Esophagus mucosa (tissue), 1 donor: Measurements from ENCODE around the gene LIPM. TPM values are rescaled to one million over a fixed set of nuclear protein-coding genes. Genes with fewer than 3 reads are reported as not detected.
"Not testable (repeated sequence)": the region's sequence is repeated elsewhere in the genome, so short reads cannot be mapped to it uniquely, and the experiment has no call there.

Source experiments
- ATAC-seq: fragments of 200-7000 bp; cut with Tn5 transposase; one replicate; pipeline ENCODE4 v1.9.1; 2020
- total RNA-seq: library from RNA; stranded (reverse); gene quantifications from one replicate; pipeline ENCODE4 v1.2.4, GENCODE V29; 2023
- donor health status: DM: yes; HTN: yes; CAD: no.

The LIPM gene
- total RNA-seq, 1 donor from 2014 or later, result not detected

DNA sequence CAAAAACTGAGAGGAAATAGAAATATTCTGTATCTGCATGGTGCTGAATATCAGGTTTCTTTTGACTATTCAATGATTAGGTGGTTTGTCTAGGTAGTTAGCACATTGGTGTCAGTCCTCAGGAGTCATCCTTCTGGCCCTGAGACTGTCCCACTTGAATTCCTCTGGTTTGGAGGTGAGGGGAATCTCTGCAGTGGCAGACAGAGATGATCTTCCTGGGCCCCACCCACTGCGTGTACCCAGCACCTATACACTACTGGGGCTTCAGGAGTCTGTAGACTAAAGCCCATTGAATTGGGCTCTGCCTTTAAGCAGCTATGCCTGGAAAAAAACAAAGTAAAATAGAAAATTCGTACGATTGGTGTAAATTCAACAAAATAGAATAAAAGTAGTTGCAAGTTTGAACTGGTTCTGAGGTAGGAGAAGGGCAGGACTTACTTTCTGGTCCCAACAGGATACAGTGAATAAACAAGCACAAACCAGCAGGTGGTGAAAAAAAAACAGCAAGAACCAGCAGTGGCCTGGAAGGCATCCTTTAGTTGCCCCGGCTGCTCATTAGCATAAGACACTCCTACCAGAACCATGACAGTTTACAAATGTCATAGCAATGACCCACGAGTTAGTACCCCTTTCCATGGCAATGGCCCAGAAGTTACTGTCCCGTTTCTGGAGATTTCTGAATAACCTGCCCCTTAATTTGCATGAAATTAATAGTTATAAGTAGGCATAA, 1.7 kb downstream of the LIPM start:
- ATAC-seq, result no peak

DNA sequence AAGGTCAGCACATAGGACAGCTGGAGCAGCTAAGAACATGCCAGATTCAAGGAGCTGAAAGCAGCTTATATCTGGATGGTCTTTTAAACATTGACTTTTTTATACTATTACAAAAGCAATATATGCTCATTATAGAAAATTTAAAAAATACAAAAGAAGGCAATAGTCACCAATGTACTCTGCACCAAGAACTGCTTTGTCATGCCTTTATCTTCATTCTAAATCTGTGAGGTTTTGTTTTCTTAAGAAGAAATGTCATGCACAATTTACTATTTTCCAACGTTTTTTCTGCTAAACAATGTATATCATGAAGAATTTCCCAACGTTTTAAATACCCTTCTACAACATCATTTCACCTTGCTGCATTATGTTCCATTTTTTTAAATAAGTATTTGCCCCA, 2.8 kb downstream of the LIPM start:
- ATAC-seq, result no peak

DNA sequence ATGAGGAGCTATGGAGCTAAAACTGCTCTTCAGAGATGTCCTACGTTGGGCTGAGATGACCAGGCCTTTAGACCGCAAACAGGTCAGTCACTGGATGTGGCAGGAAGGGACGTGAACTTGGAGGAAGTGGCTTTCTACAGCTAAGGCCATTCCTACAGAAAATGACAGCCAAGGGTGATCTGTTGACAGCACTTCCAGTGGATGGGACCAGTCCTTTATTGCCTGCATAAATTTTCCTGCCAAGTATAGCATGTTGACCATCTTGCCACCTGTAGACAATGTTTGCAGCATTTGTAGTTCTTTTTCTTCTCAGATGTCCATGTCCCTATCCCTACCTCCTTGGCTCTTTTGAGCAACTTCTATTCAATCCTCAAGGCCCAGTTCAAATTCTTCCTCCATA, 3.4 kb downstream of the LIPM start:
- ATAC-seq, result no peak

DNA sequence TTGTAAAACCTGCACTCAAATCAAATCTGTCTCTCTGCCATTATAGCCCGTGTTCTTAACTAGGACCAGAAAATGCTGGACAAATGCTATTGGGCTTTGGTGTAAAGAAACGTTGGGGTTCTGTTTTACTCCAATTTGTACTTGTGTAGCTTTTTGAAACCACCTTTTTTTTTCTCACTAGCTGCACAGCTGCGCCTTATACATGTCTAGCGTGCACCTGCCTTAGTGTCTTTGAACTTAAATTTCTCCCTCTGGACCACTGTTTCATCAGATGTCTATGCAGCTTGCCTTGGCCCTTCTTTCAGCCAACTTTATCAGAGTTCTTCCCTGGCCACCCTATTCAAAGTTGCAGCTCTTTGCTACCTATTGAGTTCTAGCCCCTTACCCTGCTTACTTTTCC, 7.1 kb downstream of the LIPM start:
- ATAC-seq, result no peak

DNA sequence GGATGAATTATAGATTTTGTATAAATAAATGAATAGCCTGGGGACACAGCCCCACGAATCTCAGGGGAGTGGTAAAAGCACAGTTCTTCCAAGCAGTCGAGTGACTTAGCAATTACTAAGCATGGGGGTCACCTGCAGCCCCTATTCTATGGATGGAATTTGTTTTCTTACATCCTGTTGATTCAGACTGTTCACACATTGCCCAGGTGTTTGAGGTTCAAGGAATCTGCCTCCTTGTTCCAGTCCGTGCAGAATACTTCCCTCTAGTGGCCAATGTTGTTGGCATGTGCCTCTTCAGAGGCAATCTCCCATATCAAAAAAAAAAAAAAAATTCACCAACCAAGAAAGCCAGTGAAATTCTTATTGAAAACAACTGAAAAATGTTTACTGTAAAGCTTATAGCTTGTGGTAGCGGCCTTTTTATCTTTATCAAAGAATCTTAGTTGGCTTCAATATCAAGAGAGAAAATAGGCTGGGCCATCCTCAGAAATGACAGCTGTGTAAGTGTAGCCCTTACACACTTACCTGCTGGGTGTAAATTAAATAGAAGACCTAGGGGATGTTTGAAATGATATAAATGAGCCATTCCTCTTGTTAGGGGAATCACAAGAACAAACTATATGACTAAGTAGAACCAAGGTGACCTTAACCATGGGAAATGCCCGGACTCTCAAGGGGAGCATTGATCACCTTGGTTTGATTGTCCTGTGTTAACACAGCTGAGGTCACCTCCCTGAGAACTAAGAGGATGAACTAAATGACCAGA, 7.8 kb downstream of the LIPM start:
- peak; percentile 79 for ATAC-seq

DNA sequence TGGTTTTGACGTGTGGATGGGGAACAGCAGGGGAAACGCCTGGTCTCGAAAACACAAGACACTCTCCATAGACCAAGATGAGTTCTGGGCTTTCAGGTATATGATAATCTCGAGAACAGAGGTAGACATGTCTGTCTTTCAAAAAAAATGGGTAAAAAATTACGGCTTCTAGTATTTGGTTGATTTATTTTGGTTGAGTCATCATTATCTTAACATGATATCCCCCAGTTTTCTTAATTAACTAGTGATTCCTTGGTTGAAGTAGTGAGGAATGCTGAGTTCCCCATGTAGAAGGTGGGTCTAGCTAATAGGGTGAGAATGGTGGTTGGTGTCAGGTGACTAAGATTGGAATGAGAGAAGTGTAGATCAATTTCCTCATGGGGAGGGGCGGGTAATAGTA, 10.7 kb downstream of the LIPM start:
- ATAC-seq, result no peak

DNA sequence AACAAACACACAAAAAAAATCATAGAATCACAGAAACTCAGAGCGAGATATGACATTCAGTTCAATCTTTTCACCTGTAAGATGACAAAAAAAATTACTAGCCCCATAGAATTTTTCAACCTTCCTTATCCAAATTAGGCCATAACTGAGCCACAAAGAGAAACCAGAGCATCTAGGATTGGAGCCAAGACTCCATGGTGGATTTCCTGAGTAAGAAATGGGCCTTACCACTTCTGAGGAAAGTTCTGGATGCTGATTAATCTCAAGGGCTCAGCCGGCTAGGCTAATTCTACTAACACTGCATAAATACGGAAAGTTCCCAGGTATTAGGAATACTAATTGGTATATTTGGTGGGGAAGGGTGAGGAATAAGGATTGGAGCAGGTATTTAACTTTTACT, 16.8 kb downstream of the LIPM start:
- no peak for ATAC-seq

DNA sequence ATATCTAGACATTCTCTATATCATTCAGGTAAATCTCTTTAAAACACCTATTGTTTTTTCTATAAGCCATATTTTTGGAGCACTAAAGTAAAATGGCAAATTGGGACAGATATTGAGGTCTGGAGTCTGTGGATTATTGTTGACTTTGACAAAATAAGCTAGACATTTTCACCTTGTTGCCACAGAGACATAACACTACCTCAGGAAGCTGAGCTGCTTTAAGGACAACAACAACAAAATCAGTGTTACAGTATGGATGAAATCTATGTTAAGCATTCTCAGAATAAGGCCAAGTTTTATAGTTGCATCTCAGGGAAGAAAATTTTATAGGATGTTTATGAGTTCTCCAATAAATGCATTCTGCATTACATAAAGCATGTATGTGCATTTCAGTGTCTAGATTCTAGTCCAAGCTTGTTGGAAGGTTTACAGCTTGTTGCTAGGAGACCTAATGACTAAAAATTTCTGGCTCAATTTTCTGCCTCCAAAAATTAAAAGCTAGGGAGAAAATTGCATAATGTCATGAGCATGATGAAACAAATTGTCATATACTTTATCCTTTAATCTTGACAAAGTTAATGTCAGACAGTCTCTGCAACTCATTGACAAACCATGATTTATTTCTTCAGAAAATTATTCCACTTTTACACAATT, 18.3 kb downstream of the LIPM start:
- peak; percentile 80 for ATAC-seq

DNA sequence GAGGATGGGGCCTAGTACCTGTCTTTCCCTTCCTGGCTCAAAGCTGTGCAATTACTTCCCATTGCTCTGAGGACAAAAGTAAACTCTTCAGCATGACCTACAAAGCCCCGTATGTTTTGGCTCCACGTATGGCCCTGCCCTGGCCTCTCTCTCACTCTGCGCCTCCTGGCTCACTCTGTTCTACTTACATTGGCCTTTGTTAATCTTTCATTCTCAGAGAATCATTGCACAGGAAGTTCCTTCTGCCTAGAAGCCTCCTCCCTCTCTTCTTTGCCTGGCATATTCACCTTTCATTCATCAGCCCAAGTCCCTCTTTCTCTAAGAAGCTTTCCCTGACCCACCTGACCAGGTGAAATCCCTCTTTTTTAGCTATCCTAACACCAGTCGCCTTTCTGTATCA, 23.9 kb downstream of the LIPM start:
- no peak for ATAC-seq

DNA sequence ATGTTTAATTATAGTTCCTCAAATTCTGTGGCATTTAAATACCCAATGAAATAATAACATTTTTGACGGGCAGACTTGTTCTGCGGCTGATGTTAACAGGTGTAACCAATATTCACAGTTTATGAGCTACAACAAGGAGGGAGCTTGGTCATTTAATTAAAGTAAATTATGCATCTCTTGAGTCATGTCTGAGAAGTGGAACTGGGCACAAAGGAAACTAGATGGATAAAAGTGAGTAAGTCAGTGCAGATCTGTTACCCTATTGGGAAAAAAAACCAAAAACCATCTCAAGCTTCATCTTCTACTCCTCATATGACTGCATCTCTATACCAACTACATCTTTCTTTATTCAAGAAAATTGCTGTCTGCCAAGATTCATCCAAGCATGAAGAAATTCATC, 25.1 kb downstream of the LIPM start:
- no peak for ATAC-seq

DNA sequence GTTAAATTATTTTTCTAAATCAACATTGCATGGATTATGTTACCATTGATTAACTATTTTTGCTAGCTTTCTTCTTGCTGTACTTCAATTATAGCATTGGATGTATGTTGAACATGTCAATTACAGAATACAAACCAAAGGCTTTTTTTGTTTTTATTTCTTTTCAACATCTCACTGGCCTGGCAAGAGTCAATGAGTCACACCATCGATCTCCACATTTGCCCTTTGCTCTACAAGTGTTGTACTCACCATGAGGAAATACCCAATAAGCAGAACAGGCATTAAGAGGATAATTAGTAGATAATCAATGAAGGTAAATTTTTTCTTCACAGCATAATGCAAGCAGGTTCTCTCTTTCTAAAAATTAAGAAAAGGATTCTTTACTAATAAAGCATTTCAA, 25.8 kb downstream of the LIPM start:
- no peak for ATAC-seq

DNA sequence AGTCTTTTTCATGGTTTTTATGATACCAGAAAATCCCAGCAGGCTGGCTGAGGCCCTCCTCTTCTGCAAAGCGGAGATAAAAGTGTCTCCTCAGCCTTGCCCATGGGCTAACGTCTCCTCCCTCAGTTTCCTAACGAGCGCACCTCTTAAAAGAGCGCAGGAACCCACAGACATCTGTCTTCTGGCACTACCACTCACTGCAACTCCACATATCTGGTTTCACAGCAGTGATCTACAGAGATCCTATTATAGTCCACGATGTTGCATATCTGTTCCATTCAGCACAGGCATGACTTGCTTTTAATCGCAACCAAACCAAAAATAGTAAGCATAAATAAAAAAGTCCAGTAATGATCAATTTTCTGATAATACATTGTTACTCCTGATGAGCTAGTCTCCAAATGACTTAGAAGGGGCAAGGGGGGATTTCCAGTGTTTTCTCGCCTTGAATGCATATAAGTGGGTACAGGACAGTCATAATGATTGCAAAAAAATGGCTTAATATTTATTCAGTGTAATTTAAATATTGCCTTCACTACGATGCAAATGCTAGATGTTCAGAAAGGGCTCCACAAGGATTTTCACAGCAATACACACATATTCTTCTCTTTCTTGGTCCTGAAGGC, 28.2 kb downstream of the LIPM start:
- no peak for ATAC-seq

DNA sequence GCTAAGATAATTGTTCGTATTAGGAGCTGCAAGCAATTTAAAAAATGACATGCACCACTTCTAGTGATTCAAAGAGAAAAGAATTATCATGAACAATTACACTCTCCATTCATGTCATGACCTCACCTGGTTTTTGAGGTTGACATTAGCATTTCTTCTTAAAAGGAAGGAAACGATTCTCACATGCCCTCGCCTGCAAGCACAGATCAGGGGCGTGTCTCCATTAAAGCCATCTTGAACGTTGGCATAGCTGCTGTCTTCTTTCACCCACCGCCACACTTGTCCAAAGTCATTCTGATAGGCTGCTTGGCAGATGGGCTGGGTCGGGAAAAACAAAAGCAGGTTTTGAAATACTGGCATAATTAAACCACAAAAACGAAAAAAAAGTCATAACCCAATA, 29.2 kb downstream of the LIPM start:
- peak; percentile 62 for ATAC-seq

DNA sequence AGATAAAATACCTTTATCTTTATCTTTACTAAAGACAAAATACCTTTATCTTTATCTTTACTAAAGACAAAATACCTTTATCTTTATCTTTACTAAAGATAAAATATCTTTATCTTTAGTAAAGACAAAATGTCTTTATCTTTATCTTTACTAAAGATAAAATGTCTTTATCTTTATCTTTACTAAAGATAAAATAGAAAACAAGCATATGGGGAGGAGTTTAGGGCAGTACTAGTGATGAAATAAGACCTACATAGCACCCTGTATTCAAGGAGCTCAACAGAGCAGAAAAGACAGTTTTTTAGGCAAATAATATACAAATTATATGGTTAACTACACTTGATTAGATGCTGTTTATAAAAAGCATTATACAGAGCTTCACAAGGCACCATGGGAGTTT, 29.8 kb downstream of the LIPM start:
- ATAC-seq, result no peak

DNA sequence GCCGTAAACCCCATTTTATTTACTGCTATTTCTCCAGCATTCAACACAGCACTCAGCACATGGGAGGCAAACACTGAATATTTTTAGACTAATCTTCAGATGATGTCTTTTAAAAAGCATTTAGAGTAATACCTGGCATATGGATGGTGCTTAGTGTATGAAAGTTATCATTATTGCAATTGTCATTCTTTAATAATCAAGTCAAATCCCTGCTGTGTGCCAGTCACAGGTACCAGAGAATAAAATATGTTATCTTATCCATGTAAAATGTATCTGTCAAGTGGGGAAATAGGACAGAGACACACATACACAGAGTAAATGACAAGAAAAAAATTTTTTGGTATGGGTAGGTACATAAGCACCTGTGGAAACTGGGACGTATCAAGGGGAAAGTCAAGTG, 30.6 kb downstream of the LIPM start:
- ATAC-seq, result no peak

DNA sequence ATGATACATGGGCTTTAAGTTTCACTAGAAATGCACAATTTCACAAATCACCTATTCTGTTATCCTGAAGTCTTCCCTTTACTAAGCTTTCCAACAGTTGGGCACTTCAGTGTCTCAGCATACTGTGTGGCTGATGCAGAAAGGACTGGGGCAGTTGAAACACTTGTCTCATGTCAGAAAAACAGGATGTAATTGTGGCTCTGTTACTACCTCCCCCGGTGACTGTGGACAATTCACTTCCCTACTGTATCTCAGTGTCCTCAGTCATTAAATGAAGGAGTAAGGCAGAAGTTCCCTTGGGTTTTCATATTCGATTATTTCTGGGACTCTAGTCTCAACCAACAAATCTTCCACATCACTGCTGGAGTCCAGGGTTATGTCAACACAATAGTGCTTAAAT, 31.2 kb downstream of the LIPM start:
- no peak for ATAC-seq

DNA sequence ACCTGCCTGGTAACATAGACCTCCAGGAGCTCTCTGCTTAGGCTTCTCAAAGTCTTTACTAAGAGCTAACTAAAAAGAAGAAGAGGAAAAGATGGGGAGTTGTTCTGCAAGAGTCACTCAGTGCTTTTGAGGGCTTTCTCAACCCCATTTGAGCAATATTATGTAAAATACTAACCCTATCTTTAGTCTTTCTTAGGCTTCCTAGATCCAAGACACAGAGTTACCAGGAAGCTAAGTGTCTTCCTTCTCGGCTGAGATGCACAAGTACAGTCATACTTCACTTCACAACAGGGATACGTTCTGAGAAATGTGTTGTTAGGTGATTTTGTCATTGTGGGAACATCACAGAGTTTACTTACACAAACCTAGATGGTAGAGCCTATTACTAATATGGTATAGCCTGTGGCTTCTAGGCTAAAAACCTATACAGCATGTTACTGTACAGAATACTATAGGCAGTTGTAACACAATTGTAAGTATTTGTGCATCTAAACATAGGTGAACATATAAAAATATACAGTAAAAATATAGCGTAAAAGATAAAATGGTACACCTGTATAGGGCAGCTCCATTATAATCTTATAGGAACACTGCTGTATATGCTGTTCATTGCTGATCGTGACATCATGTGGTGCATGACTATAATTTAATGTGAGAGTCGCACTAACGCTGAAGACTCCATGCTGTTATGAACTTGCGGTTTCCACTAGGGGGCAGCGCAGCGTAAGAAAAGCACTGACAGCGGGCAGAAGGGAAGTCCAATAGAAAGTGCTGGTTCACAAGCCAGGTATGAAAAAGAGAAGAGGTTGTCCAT, 32.8 kb downstream of the LIPM start:
- peak; percentile 86 for ATAC-seq

DNA sequence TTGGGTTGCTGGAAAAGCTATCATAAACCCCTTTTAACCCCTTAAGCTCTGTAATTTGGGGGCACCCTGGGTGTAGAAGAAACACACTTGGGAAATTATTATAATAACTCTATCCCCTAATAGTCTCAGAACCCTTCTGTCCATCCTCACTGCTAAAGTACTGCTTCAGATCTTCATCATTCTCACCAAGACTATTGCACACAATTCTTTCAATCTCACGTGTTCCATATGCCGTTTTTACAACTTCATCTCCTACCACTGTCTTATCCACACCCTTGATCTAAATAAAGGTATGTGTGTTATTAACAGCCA, 33.3 kb downstream of the LIPM start:
- no peak for ATAC-seq

DNA sequence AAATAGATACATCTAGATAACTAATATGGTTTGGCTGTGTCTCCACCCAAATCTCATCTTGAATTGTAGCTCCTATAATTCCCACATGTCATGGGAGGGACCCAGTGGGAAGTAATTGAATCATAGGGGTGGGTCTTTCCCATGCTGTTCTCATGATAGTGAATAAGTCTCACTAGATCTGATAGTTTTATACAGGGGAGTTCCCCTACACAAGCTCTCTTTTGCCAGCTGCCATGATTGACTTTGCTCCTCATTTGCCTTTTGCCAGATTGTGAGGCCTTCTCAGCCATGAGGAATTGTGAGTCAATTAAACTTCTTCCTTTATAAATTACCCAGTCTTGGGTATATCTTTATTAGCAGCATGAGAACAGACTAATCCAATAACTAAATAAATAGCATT, 35.1 kb downstream of the LIPM start:
- ATAC-seq, result not testable (repeated sequence)

DNA sequence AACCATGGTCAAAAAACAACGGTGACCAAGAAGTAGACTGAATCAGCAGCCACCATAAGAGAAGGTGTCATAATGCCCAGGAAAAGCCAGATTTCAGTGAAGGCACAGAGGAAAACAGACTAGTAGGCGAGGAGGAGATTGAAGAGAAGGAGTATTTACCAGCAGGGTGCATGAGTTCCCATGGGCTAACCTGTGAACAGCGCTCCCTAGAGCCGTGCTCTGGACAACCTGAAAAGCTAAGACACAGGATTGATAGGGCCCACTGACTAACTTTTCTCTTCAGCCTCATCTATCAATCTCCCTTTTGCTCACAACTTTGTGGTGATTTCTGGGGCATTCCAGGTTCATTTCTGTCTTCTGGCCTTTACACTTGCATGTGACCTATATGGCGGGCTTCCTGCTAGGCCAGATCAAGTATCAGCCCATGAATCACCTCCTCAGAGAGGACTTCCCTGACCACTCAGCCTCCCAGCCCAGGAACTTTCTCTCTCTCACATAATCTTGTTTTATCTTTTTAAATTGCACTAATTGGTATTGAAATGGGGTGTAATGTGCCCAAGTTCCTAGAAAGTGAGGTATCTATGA, 36.3 kb downstream of the LIPM start:
- ATAC-seq, result no peak

DNA sequence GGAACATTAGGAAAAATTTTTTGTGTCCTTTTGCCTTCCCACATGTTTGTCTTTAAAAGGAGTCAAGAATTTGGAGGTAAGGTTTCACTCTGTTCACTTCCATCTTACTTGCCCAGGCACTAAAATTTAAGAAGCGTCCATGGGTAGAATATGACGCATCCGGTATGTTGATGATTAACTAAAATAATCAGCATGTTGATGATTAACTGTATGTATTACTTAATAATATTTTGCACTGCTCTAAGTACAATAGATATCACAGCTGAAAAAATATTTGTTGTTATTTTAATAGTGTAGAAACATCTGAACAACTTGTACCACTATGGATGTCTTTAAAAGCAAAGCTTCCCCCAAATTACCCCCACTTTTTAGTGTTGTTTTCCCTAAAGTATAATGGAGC, 37.6 kb downstream of the LIPM start:
- peak; percentile 21 for ATAC-seq

DNA sequence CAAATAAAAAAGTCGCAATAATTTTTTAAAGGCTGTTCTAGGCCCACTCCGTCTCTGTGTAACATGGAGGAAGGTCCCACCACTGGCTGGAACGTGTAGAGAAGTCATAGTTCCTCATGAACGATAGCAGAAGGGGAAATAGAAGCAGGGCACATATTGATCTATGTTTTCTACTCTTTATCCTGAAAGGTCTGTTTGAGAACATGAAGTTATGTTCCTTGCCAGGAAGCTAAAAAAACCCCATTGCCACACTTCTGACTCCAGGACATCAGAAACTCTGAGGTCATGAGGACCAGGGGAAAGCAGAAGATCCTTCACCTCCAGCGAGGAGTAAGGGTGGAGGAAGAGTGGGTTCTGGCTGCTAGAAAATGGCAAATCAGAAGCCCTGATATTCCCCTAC, 38.4 kb downstream of the LIPM start:
- no peak for ATAC-seq
